HG03457 (cell line): ENCODE results near the gene PHF21B.
"Not testable (repeated sequence)": the region's sequence is repeated elsewhere in the genome, so short reads cannot be mapped to it uniquely, and the experiment has no call there.

Experiments
- ATAC-seq: cut with Tn5 transposase; IDR thresholded peaks from one replicate; pipeline ENCODE4 v1.9.1; 2021; ENCODE audit warnings: moderate number of reproducible peaks; ENCODE audit not compliant: unreplicated experiment

The PHF21B gene

DNA sequence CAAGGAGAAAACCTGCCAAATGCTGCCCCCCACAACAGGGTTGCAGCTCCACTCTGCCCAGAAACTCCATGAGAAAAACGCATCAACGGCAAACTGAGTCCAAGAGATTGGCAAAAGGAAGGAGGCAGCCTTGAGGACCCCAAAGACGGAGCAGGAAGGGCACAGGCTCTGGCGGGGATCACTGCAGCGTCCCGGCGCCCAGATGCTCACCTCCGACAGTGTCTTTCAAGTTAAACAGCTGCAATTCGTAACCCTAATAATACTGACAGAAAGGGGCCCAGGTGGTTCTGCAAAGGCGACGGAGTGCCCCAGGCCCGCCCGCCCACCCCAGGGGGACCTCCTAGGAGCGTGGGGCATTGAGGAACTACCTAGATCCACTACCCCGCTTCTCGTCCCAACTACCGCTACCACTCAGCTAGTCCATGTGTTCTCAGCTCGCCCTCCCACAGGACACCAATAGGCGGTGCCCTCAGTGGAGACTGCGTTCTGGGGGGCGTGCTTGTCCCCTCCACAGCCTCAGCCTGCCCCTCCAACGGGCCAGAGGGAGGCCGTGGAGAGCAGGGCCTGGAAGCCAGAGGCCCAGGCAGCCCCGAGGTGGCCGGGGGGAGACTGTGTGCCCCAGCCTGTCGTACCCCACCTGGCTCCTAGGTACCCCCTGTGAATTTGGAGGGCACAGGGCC lies 127.4 kb downstream of the PHF21B start:
- no peak for ATAC-seq

- no peak for ATAC-seq
Measured at GRCh38 chr22:44881624-44882023, 128.2 kb downstream of the PHF21B start.

DNA sequence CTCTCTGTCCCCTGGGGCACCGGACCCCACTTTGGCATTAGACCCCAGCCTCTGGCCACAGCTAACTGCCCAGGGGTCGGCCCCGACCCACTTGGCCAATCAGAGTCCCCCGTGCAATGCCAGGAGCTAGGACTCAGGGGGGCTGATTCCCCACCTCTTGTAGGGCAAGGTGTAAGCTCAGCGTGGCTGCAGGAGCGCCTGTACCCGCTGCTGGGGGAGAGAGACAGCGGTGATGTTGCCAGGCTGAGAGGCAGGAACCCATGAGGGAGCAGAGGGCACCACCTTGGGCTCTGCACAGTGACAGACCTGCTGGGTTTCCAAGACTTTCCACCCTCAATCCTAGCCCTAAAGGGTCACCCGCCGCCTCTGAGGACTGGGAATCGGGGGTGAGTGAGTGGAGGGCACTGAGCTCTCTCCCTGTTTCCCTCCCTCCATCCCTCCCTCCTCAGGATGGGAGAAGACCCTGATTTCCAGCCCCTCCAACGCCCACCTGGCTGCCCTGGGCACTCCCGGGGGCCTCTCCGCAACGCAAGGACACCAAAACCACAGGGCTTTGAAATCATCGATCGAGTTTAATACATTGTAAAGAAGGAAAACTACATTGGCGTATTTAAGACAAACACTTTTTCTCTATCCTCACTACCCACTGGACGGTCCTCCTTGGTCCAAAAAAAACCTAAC lies 129.1 kb downstream of the PHF21B start:
- ATAC-seq, result no peak

DNA sequence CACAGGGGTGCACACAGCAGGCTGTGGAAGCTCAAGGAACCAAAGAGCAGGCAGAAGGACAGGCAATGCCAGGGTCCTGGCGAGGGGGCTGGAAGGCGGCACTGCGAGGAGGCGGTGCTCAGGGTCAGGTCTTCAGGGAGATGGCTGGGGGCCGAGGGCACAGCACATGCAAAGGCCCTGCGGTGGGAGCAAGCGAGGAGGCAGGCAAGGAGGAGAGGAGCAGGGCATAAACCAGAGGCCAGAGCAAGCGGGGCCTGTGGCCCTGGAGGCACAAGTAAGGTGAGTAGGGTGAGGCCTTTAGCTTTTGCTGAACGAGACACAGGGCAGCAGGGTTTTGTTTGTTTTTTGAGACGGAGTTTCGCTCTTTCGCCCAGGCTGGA lies 130.5 kb downstream of the PHF21B start:
- no peak for ATAC-seq

- ATAC-seq, result no peak
Measured at GRCh38 chr22:44878483-44879300, 131.1 kb downstream of the PHF21B start.

- ATAC-seq, result no peak
Measured at GRCh38 chr22:44876921-44877320, 132.9 kb downstream of the PHF21B start.

DNA sequence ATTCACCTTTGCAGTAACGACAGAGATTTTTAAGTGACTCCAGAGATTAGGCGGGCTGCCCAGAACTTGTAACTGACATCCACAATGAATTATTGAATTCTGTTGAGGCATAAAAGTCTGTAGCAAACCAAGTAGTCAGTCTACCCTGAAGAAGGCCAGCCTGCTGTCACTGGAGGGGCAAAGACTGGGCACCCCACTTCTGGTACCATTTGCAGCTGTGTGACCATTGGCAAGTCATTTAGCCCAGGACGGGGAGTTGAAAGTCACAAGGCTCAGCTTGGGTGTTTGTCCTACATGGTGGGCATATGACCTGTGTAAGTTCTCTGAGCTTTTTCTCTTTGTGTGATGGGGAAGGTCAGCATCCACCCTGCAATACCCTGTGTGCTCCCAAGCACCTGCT lies 138.0 kb downstream of the PHF21B start:
- no peak for ATAC-seq

DNA sequence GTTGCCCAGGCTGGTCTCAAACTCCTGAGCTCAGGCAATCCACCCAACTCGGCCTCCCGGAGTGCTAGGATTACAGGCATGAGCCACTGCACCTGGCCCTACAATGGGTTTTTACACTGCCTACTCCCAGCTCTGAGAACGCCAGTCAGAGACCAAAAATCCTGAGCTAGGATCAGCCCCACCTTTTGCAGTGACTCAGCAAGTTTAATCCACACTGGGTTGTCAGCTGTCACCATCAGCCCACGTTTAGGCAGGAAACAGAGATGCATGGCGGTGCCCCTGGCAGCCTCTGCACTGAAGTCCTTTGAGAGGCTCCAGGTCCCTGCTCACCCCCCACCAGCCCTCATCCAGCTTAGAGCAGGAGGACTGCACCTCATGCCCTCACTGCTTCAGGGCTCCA lies 139.8 kb downstream of the PHF21B start:
- ATAC-seq, result no peak

DNA sequence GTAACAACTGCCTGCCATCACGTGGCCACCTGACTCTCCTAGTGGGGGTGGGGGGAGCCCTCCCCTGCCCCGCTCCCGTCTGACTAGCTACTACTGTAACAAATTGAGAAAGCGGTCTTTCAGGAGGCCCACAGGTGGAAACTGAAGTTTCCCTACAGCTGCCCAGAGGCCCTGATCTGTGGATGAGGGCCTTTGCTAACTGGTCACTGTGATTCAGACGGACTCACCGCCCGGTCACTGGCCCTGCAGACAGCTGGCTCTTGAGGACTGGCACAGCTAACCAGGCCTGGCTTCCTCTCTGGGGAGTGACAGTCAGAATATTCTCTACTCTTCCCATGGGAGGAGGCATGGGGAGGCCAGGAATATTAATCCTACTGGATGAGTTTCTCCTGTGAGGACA lies 140.6 kb downstream of the PHF21B start:
- ATAC-seq, result no peak

DNA sequence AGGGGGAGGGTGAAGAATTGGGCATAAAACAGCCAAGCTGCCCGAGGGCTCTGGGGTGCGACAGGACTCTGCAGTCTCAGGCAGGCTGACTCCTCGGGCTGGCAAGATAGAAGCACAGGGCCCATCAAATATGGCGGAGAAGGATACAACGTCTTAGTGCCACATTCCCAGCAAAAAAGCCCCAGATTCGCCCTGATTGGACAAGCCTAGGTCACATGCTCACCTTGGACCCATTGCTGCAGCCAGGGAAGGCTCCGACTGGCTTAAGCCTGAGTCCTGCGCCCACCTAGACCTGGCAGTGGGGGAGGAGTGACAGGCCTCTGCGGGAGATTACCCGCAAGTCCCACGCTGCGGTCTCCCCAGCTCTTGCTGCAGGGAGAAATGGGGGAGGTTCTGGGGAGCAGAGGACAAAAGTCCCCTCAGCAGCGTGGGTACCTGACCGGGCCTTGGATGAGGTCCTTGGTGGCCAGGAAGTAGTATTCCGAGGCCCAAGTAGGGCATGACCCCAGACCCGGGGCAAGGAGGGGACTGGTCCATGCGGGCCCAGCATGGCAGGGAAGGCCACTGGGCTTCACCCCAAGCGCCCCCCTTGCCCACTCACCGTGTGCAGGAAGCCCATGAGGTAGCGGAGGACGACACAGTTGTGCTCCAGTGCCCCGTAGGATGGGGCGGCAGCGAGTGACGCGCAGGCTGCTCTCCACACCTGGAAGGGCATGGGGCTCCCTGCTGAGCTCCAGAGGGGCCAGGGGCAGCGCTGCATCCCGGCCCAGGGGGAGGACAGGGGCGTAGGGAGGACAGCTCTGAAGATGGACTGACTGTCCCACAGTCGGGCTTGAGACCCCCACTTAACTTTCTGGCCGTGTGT lies 144.4 kb downstream of the PHF21B start:
- ATAC-seq, result no peak

- ATAC-seq, result no peak
Measured at GRCh38 chr22:44862981-44863860, 146.6 kb downstream of the PHF21B start.

- no peak for ATAC-seq
Measured at GRCh38 chr22:44862281-44862680, 147.5 kb downstream of the PHF21B start.

DNA sequence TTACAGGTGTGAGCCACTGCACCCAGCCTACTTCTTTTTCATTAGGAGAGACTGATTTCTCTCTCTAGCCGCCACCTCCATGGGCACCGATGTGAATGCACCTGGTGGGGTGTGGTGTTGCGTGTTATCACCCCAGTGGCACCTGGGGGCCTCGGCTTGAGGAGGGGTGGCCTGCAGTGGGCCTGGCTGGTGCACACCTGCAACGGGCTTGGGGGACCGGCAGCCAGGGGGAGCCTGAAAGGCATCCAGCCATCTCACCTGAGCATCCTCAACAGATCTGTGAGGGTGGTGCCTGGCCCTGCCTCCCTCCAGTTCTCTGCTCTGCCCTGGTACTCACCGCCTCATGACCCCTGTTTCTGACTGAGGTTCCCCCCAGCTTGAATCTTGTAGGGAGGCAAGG lies 148.6 kb downstream of the PHF21B start:
- no peak for ATAC-seq

DNA sequence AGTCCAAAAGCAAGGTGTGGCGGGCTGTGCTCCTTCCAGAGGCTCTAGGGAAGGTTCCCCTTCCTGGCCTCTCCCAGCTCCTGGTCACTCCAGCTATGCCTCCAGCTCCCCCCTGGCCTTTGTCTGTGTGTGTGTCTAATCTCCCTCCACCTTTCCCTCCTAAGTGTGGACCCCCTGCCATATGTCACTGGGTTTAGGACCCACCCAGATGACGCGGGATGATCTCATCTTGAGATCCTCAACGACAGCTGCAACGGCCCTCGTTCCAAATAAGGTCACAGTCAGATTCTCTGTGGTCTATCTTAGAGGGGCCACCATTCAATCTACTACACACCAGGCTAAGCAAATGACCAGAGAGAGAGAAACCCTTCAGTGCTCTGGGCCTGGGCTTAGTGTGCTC lies 149.5 kb downstream of the PHF21B start:
- no peak for ATAC-seq

GRCh38 chr22:44859641-44860040 lies 150.2 kb downstream of the PHF21B start:
- ATAC-seq, result no peak

DNA sequence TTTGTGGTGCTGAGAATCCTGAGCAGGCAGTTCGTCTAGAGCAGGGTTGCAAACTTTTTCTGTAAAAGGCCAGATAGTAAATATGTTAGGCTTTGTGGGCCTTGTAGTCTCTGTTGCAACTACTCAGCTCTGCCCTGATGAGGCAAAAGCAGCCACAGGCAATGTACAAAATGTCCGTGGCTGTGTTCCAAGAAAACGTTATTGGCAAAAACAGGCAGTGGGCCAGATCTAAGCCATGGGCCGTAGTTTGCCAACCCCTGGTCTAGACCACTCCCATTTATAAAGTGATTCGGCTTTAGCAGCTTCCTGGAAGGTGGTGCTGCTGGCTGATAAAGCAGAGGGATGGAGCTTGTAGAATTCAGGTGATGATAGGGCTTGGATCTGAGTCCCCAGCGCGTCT lies 151.0 kb downstream of the PHF21B start:
- ATAC-seq, result not testable (repeated sequence)

- ATAC-seq, result no peak
Measured at GRCh38 chr22:44855855-44856254, 153.9 kb downstream of the PHF21B start.

GRCh38 chr22:44854641-44855040 lies 155.2 kb downstream of the PHF21B start:
- ATAC-seq, result not testable (repeated sequence)

DNA sequence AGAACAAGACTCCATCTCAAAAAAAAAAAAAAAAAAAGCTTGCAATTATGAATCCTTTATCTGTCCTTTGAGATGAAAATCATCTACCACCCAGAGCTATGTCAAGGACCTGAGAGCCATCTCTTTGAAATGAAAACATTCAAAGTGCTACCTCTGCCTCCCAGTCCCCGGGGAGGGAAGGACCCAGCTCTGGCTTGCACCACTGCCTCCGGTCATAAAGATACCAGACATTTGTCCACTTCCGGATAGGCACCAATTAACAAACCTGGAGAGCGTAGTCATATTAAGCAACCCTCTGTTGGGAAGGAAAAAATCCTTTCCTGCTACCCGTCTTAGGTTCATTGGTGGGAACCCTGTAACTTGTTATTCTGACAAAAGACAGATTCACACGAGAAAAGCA lies 158.9 kb downstream of the PHF21B start:
- no peak for ATAC-seq

GRCh38 chr22:44848791-44849420 lies 160.9 kb downstream of the PHF21B start:
- ATAC-seq, result no peak
